Stomach (tissue), 9 donors: ENCODE data around the gene SPATA3. TPM values are rescaled to one million over a fixed set of nuclear protein-coding genes. Genes with fewer than 3 reads are reported as not detected.

ENCODE experiments used
- DNase-seq, 2 donors: peaks; one replicate each; pipeline versions ENCODE4 v3.0.0 to v3.0.0-alpha.2; 2013 to 2019
- H3K27ac ChIP-seq, 5 donors: fragments of 200-600 bp in 4 of 5; sonication (generic) in 4 of 5; one replicate each; pipeline ENCODE4 v1.5.1; 2013 to 2019; ENCODE audit warnings: mild to moderate bottlenecking in 1 of 5, moderate library complexity in 1 of 5
- H3K27me3 ChIP-seq, 3 donors: fragments of 200-600 bp; sonication (generic); one replicate each; pipeline ENCODE4 v1.5.1; 2017 to 2019; ENCODE audit warnings: mixed run types in 1 of 3
- H3K36me3 ChIP-seq, 4 donors: fragments of 200-600 bp; sonication (generic); 1 replicate in 3 of 4; 2 replicates in 1 of 4; pipeline ENCODE4 v1.5.1; 2016 to 2019
- H3K4me1 ChIP-seq, 4 donors: fragments of 200-600 bp; sonication (generic); one replicate each; pipeline ENCODE4 v1.5.1; 2016 to 2019
- H3K4me3 ChIP-seq, 4 donors: fragments of 200-600 bp; sonication (generic) in 3 of 4; one replicate each; pipeline ENCODE4 v1.5.1; 2016 to 2019; ENCODE audit warnings: mild to moderate bottlenecking in 1 of 4
- H3K9me3 ChIP-seq, 4 donors: fragments of 200-600 bp; sonication (generic); one replicate each; pipeline ENCODE4 v1.5.1; 2016 to 2019
- CTCF ChIP-seq, 7 experiments: fragments of 450-650 bp in 4 of 7; fragments of 200-600 bp in 3 of 7; sonication (generic) in 3 of 7; IDR thresholded peaks; one replicate each; pipeline ENCODE4 v1.5.1; 2016 to 2019; ENCODE audit warnings: antibody characterized with exemption in 7 of 7, control low read depth in 2 of 7, mild to moderate bottlenecking in 1 of 7
- EP300 ChIP-seq: sonication (generic); formaldehyde crosslinking; IDR thresholded peaks from one replicate; pipeline ENCODE4 v1.6.1; 2017; ENCODE audit warnings: antibody characterized with exemption
- POLR2A ChIP-seq, 4 donors: fragments of 450-650 bp; IDR thresholded peaks; one replicate each; pipeline ENCODE4 v1.6.1; 2016; ENCODE audit warnings: antibody characterized with exemption in 4 of 4, control low read depth in 2 of 4, mild to moderate bottlenecking in 1 of 4, moderate library complexity in 1 of 4
- POLR2AphosphoS5 ChIP-seq, 3 donors: sonication (generic); formaldehyde crosslinking; IDR thresholded peaks; one replicate each; pipeline ENCODE4 v1.6.1; 2016; ENCODE audit warnings: antibody characterized with exemption in 3 of 3
- WGBS, 5 donors: extraction: QIAGEN DNeasy Blood & Tissue Kit in 3 of 5; methylation state at CpG; one replicate each; pipeline versions ENCODE4 v1.1.5 to v1.1.7; 2013 to 2018; 5-methylcytosine and 5-hydroxymethylcytosine counted together
- intact Hi-C: fragments of 100-400 bp; cut with DNase I; formaldehyde crosslinking; loops from one replicate; pipeline ENCODE4 v1.15.1; 2023; ENCODE audit warnings: low total_unique reads
- polyA plus RNA-seq, 3 donors: library from polyadenylated mRNA; stranded (reverse); fragments of 200-250 nt; gene quantifications; one replicate each; pipeline ENCODE4 v1.2.3, GENCODE V29; 2013
- total RNA-seq, 5 donors: library from RNA; depleted of rRNA; stranded (reverse); fragments of >200 nt; gene quantifications; one replicate each; pipeline versions ENCODE4 v1.1.0 to v1.2.3, GENCODE V29; 2014 to 2016
- donor health status: healthy with polysubstance abuse.
- donor health status: Bipolar disorder and iron deficiency.
- donor health status: healthy.

The SPATA3 gene
- total and polyA plus RNA-seq, 8 donors = not detected

- intact Hi-C loops = no loop called here
- WGBS, 5 donors = 39 to 67% (median 56%) methylated on average over 8 of the region's 8 CpGs
- H3K9me3 ChIP-seq = no peaks in the 10 kb centered on the region
- TF ChIP-seq POLR2A (IDR thresholded peaks at IDR 0.05) (no peak), EP300 (no peak), POLR2AphosphoS5 (IDR thresholded peaks at IDR 0.05) (no peak), CTCF (IDR thresholded peaks at IDR 0.05) (no peak)
- H3K27ac ChIP-seq = peak overlapping the region in 4 of 5 donors; percentile 13 to 71 (median 32)
- peaks cover 0 to 5% (median 2%) of the 10 kb centered on the region in 4 donors for H3K36me3 ChIP-seq
- peak; percentile 47 to 64 for DNase-seq
- H3K4me3 ChIP-seq = no peak overlapping the region
- H3K27me3 ChIP-seq = peaks cover 0 to 7% (median 0%) of the 10 kb centered on the region in 3 donors
- peaks cover 38 to 54% (median 51%) of the 10 kb centered on the region in 4 donors for H3K4me1 ChIP-seq
Measured at GRCh38 chr2:231047274-231047922, 51.5 kb downstream of the SPATA3 start.

GRCh38 chr2:231047923-231048915 lies 52.3 kb downstream of the SPATA3 start:
- no peak for DNase-seq
- Histone ChIP-seq H3K4me1 (peaks cover 39 to 59% (median 58%) of the 10 kb centered on the region in 4 donors), H3K4me3 (no peak overlapping the region), H3K9me3 (no peaks in the 10 kb centered on the region), H3K27me3 (peaks cover 0 to 7% (median 0%) of the 10 kb centered on the region in 3 donors), H3K36me3 (peaks cover 0 to 5% (median 2%) of the 10 kb centered on the region in 4 donors), H3K27ac (peak overlapping the region in 4 of 5 donors; percentile 13 to 79 (median 56))
- WGBS, 5 donors = 44 to 60% (median 58%) methylated on average over 10 of the region's 10 CpGs
- intact Hi-C loops = no loop called here
- TF ChIP-seq EP300 (no peak), POLR2A (IDR thresholded peaks at IDR 0.05) (no peak), CTCF (IDR thresholded peaks at IDR 0.05) (no peak), POLR2AphosphoS5 (IDR thresholded peaks at IDR 0.05) (no peak)

GRCh38 chr2:231049286-231050017 lies 53.5 kb downstream of the SPATA3 start:
- H3K4me1 ChIP-seq = peaks cover 39 to 61% (median 58%) of the 10 kb centered on the region in 4 donors
- peaks cover 0 to 5% (median 2%) of the 10 kb centered on the region in 4 donors for H3K36me3 ChIP-seq
- H3K27ac ChIP-seq = peak overlapping the region; percentile 71 to 87 (median 84)
- DNase-seq = no peak
- H3K27me3 ChIP-seq = peaks cover 0 to 7% (median 0%) of the 10 kb centered on the region in 3 donors
- TF ChIP-seq POLR2AphosphoS5 (IDR thresholded peaks at IDR 0.05) (no peak), POLR2A (IDR thresholded peaks at IDR 0.05) (no peak), CTCF (IDR thresholded peaks at IDR 0.05) (no peak), EP300 (no peak)
- H3K4me3 ChIP-seq = no peak overlapping the region
- H3K9me3 ChIP-seq = no peaks in the 10 kb centered on the region
- intact Hi-C loops = no loop called here
- 58 to 70% (median 65%) methylated on average over 12 of the region's 12 CpGs for WGBS, 5 donors
